GM19328 (cell line): ENCODE measurements around the gene RASGRP2.

ENCODE experiments used
- ATAC-seq: cut with Tn5 transposase; IDR thresholded peaks from one replicate; pipeline ENCODE4 v1.9.1; 2021; ENCODE audit warnings: mild to moderate bottlenecking, moderate library complexity; ENCODE audit not compliant: unreplicated experiment

The RASGRP2 gene

GRCh38 chr11:64743591-64744543 lies at the start of gene RASGRP2:
Gene RASGRP2, minus strand, starts transcription at chr11:64744142. Its CDS starts 1,276 bp downstream, at chr11:64742866.
- ATAC-seq: no peak

DNA sequence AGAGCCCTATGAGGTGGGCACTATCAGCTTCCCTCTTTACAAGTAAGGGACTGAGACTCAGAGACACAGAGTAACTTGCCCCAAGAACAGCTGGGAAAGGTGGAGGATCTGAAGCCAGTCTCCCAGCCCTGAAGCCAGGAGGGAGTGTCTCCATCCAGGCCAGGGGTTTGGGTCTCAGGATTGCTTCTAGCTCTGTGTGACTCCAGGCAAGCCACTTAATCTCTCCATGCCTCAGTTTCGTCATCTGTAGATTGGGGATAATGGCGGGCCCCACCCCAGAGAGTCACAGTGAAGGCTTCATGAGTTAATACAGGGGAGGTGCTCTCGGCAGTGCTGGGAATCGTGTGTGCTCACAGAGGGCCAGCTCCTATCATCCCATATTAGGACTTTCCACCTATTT lies 48.5 kb upstream of the RASGRP2 start:
- ATAC-seq: no peak

DNA sequence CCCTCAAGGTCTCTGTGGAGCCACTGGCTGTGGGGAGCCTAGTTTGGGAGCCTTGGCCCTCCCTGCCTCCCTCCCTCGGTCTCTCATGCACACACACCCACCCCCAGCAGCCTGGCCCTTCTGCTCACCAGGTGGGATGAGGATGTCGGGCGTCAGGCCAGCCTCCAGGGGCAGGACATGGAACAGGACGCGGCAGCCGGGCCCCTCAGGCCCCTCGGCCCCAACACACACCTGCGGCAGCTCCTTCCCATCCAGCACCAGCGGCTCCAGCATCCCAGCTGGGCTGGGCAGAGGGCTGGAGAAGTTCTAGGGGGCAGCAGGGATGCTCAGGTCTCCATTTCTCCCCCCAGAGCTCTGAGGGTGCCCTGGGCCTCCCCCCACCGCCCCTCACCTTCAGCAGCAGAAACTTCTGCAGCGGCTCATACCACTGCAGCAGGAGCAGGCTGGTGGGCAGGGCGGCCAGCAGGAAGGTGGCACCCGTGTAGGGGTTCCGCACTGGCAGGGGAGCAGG lies 47.9 kb upstream of the RASGRP2 start:
- no peak for ATAC-seq

- no peak for ATAC-seq
These were observed 46.5 kb upstream of the RASGRP2 start for GRCh38 chr11:64790205-64791095.

GRCh38 chr11:64789331-64790204 lies 45.6 kb upstream of the RASGRP2 start:
- no peak for ATAC-seq

GRCh38 chr11:64788321-64789215 lies 44.6 kb upstream of the RASGRP2 start:
- no peak for ATAC-seq

DNA sequence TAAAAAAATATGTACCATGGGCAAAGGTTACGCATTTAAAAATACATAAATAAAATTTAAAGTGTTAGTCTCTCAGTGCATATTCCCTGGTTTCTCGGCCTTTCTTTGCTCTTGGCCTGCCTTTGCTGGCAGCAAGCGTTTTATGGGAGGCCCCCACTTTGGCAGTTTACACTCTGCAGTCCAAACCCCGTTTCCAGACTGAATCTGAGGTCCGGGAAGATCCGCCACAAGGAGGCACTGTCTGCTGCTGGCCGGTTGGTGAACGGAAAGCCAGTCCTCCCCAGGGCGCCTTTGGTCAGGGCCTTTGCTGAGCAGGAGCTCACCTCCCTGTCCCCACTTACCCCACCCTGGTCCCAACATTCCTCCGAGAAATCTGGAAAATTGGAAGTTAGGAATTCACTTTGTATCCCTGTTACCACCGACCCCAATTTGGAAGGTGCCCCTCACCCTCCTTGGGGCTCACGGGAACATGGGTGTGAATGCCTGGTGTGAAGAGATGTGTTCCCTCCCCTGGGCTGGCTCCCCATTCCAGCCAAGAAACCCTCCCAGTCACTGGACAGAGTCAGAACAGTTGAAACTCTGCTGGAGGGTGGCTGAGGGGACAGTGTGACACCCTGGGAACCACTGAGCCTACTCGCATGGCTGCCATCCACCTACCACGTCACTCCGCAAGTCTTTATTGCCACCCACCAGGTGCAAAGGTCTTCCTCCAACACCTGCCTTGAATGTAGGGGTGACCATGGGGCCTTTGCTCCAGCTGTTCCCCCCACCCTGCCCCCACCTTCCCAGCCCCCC lies 43.8 kb upstream of the RASGRP2 start:
- no peak for ATAC-seq

GRCh38 chr11:64786308-64786707 lies 42.4 kb upstream of the RASGRP2 start:
- no peak for ATAC-seq

DNA sequence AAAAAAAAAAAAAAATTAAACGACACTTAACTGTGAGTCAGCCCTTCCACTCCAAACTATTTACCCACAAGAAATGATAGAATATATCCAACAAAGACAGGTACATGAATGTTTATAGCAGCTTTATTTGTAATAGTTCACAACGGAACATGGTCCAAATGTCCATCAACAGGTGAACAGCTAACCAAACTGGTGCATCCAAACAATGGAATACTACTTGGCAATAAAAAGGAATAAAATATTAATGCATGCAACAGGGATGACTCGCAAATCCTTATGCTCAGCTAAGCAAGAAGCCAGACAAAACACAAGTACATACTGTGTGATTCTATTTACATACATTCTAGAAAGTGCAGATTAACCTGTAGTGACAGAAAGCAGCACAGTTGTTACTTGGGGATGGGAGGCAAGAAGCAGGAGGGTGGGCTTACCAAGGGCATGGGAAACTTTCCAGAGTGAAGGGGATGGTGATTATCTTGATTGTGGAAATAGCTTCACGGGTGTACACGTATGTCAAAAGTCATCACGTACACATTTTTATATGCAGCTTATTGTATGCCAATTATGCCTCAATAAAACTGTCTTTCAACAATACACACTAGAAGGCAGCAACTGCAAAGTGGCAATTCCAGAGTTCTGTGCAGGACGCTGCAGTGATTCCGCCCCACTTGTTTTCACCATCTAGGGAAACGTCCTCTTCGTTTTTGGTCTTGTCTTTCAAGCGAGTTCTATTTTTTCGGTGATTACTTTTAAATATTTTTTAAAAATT lies 41.1 kb upstream of the RASGRP2 start:
- no peak for ATAC-seq

DNA sequence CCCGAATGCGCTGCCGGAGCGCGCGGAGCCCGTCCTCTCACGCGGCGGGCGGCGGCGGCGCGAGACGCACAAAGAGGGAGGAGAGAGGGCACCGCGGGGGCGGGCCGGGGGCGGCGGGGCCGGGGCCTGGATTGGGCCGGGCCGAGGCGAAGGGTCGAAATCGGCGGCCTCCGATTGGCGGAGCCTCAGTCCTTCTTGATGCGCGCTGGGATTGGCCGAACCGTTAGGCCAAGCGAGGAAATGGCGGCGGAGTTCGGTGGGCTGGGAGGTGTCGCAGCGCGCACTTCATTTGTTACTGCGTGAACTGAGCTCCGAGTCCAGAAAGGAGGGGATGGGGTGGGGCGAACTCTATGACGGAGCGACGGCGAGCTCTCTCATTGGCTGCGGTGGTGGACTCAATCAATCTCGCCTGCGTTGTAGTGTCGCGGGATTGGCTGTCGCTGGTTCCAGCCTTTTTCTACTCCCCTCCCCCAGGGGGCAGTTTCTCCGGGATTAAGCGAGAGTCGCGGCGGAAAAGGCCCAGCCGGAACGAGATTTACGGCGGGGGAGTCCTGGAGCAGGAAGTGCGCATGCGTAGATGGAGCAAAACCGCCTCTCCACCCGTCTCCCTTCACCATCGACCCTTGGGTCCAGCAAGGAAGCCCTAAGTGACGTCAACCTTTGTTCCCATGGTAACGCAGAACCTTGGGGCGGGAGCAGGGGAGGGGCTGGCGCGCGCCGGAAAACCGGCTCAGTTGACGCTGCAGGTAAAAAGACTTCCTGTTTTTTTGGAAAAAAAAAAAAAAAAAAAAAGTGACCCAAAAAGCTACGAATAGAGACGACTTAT lies 34.7 kb upstream of the RASGRP2 start, which contains the start of gene SF1:
Gene SF1, minus strand, starts transcription at position 70 of the 826 bp plus-strand sequence. CDS start 150 bp downstream, outside the sequence.
- peak; percentile 84 for ATAC-seq

DNA sequence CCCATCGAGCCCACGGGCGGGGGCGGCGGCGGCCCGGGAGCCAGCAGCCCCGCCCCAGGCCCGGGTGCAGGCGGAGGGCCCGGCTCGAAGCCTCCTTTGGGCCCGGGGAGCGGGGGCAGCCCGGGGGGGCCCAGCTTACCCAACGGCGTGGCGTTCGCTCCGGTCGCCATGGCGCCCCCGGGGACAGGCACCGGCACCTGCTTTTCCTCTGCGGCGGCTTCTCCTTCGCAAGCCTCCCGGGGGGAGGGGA lies 34.2 kb upstream of the RASGRP2 start:
- ATAC-seq: no peak

GRCh38 chr11:64777449-64778222 lies 33.7 kb upstream of the RASGRP2 start:
- no peak for ATAC-seq

GRCh38 chr11:64776875-64777274 lies 32.9 kb upstream of the RASGRP2 start:
- no peak for ATAC-seq

DNA sequence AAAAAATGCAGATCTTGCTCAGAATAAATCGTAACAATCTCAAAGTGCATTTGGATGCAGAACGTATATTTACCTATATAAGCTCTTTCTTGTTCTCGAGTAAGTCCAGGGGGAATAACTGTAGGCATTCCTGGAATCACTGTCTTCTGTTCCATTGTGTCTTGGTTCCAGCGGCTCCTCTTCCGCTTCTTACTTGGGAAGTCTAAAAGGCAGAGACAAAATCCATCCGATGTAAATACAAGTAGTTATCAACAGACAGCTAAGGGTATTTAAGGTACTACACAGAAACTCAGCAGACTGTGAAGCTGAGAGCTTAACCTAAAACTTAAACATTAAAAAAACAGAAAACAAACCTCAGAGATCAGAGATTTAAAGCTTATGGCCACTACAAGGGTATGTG lies 32.5 kb upstream of the RASGRP2 start:
- ATAC-seq: no peak

DNA sequence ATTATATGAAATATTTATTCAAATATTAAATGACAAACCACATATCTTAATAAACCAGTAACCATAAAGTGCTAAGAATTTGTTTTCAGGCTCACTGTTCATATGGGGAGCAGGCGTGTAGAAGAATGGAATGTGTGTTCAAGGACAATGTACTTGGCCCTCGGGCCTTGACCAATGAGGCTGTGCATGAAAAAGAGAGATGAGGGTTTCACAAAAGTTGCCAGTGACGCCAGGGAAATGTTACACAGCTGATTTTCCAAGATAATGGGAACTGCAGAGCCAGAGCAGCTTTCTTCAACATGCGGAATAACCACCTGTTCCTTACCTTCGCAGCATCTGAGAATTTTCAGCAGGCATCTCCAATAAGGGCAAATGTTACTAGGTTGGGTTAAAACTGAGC lies 30.2 kb upstream of the RASGRP2 start:
- ATAC-seq: no peak

DNA sequence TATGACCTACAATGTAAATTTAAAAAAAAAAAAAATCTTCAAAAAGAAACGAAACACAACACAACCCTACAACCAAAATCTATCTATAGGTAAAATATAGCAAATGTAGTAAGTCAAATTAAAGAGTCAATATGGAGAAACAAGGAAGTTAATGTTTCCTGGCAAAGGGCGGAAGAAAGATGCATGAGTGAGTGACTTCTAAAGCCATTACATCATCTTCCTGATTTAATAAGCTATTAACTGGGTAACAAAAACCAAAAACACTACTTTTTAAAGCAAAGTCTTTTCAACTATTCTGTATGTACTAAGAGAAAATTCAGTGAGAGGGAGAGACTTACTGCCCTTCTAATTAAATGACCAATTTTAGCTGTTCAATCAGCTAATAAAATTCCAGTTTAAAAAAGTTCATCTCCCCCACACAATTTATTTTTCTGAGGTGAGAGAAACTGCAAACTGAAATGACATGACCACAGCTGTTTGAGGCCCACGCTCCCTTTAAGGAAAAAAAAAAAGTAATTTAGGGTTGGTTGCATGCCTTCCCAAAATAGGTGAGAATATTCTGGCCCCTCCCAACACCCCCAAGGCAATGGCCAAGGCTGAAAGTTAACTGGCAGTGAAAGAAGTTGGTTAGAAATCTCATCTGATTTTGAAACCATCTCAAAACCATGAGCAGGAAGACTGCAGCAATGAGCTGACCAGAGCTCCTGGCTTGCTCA lies 28.5 kb upstream of the RASGRP2 start:
- no peak for ATAC-seq
